ENCODE data around the gene SLC16A11. TPM values are rescaled to one million over a fixed set of nuclear protein-coding genes. Genes with fewer than 3 reads are reported as not detected.
A peak's percentile ranks its signal among the peaks of the same experiment; 100 is the strongest.
"Not testable (repeated sequence)": the region's sequence is repeated elsewhere in the genome, so short reads cannot be mapped to it uniquely, and the experiment has no call there.

The SLC16A11 gene
- polyA plus RNA-seq (2013, experiment 1 of 2): 1.0 TPM
- 0.76 TPM for polyA plus RNA-seq (2013, experiment 2 of 2)

DNA sequence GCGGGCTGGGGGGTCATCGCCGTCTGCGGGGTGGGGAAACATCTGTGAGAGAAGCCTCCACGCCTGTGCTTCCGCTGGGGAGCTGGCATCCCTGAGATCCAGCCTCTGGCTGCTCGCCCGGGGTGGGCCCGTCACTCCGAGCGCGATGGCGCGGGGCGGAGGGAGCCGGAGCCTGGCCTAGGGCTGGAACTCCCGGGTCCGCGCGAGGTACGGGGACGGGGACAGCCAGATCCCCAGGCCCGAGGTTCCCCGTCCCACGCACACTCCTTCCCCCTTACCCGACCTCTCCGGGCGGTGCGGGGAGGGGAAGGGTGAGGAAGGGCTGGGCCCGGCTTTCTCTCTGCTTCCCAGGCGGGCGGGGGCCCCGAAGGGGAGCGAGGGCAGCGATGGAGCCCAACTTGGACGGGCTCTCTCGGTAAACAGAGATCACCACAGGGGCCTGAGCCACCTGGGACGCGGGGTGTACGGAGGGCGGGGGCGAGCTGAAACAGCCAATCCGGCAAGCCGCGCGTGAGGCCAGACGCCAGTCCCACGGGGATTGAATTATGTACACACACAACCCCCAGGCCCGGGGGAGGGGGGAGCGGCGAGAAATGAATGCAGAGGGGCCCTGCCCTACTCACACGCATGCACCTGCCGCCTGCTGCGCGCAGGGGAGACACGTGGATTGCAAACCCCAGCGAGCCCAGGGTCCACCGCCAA, at the start of gene SLC16A11:
Gene SLC16A11 (minus strand): TSS at position 596 of the 702 bp plus-strand sequence. CDS start 579 bp downstream, at position 17.
- peaks cover 8% of the 10 kb centered on the region; the same call in 1 of the 2 replicates for H3K4me1 ChIP-seq (ENCODE audit: insufficient read depth, low read length)
- WGBS: 2% methylated on average over 51 of the region's 58 CpGs
- H3K27ac ChIP-seq (ENCODE audit: low read depth, low read length): no peak within 1 kb of the TSS
- H3K4me3 ChIP-seq (ENCODE audit: low read length): peak within 1 kb of the TSS; percentile 52
- peak within 1 kb of the TSS; percentile 12; the same call in 1 of the 2 replicates for H3K9ac ChIP-seq (ENCODE audit: low read depth, low read length)
- peaks cover 62% of the 10 kb centered on the region for H3K27me3 ChIP-seq (ENCODE audit: insufficient read depth, low read length)
- H3K36me3 ChIP-seq (ENCODE audit: insufficient read depth, low read length): no peaks in the 10 kb centered on the region
- no peaks in the 10 kb centered on the region for H3K9me3 ChIP-seq (ENCODE audit: insufficient read depth, low read depth, low read length)

DNA sequence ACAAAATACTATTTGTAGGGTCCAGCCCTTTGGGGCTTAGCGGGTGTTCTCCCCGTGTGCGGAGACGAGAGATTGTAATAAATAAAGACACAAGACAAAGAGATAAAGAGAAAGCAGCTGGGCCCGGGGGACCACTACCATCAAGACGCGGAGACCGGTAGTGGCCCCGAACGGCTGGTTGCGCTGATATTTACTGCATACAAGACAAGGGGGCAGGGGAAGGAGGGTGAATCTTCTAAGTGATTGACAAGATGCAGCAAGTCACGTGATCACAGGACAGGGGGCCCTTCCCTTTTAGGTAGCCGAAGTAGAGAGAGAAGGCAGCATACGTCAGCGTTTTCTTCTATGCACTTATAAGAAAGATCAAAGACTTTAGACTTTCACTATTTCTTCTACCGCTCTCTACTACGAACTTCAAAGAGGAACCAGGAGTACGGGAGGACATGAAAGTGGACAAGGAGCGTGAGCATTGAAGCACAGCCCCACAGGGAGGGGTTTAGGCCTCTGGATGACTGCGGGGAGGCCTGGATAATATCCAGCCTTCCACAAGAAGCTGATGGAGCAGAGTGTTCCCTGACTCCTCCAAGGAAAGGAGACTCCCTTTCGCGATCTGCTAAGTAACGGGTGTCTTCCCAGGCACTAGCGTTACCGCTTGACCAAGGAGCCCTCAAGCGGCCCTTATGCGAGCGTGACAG, 47.6 kb upstream of the SLC16A11 start:
- not testable (repeated sequence) for H3K4me3 ChIP-seq (ENCODE audit: low read length); H3K9ac ChIP-seq (ENCODE audit: low read depth, low read length); H3K9me3 ChIP-seq (ENCODE audit: insufficient read depth, low read depth, low read length); H3K27me3 ChIP-seq (ENCODE audit: insufficient read depth, low read length); H3K4me1 ChIP-seq (ENCODE audit: insufficient read depth, low read length); H3K27ac ChIP-seq (ENCODE audit: low read depth, low read length); H3K36me3 ChIP-seq (ENCODE audit: insufficient read depth, low read length)
- WGBS: 92% methylated on average over 20 of the region's 28 CpGs

DNA sequence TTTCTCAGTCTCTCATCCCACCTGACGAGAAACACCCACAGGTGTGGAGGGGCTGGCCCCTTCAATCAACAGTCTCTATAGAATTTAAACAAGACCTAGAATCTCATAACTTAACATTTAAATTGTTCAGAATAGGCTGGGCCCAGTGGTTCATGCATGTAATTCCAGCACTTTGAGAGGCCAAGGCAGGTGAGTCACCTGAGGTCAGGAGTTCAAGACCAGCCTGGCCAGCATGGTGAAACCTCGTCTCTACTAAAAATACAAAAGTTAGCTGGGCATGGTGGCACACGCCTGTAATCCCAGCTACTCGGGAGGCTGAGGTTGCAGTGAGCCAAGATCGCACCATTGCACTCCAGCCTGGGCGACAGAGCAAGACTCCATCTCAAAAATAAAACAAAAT, 45.7 kb upstream of the SLC16A11 start:
- H3K9ac ChIP-seq (ENCODE audit: low read depth, low read length); H3K9me3 ChIP-seq (ENCODE audit: insufficient read depth, low read depth, low read length); H3K27me3 ChIP-seq (ENCODE audit: insufficient read depth, low read length); H3K36me3 ChIP-seq (ENCODE audit: insufficient read depth, low read length); H3K4me1 ChIP-seq (ENCODE audit: insufficient read depth, low read length); H3K27ac ChIP-seq (ENCODE audit: low read depth, low read length); H3K4me3 ChIP-seq (ENCODE audit: low read length): not testable (repeated sequence)
- 95% methylated on average over 6 of the region's 6 CpGs for WGBS

DNA sequence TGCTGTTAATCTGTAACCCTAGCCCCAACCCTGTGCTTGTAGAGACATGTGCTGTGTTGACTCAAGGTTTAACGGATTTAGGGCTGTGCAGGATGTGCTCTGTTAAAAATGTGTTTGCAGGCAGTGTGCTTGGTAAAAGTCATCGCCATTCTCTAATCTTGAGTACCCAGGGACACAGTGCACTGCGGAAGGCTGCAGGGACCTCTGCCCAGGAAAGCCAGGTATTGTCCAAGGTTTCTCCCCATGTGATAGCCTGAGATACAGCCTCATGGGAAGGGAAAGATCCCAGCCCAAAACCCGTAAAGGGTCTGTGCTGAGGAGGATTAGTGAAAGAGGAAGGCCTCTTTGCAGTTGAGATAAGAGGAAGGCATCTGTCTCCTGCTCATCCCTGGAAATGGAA, 44.5 kb upstream of the SLC16A11 start:
- not testable (repeated sequence) for H3K36me3 ChIP-seq (ENCODE audit: insufficient read depth, low read length); H3K4me3 ChIP-seq (ENCODE audit: low read length); H3K9me3 ChIP-seq (ENCODE audit: insufficient read depth, low read depth, low read length); H3K27me3 ChIP-seq (ENCODE audit: insufficient read depth, low read length); H3K9ac ChIP-seq (ENCODE audit: low read depth, low read length); H3K27ac ChIP-seq (ENCODE audit: low read depth, low read length); H3K4me1 ChIP-seq (ENCODE audit: insufficient read depth, low read length)
- WGBS: 82% methylated on average over 4 of the region's 4 CpGs

- Histone ChIP-seq H3K27ac (ENCODE audit: low read depth, low read length) (no peak overlapping the region), H3K9ac (ENCODE audit: low read depth, low read length) (no peak overlapping the region), H3K36me3 (ENCODE audit: insufficient read depth, low read length) (no peaks in the 10 kb centered on the region), H3K9me3 (ENCODE audit: insufficient read depth, low read depth, low read length) (no peaks in the 10 kb centered on the region), H3K4me1 (ENCODE audit: insufficient read depth, low read length) (no peaks in the 10 kb centered on the region), H3K4me3 (ENCODE audit: low read length) (no peak overlapping the region), H3K27me3 (ENCODE audit: insufficient read depth, low read length) (no peaks in the 10 kb centered on the region)
- WGBS: 82% methylated on average over 7 of the region's 7 CpGs
Observed at GRCh38 chr17:7084088-7084487, 40.2 kb upstream of the SLC16A11 start.

DNA sequence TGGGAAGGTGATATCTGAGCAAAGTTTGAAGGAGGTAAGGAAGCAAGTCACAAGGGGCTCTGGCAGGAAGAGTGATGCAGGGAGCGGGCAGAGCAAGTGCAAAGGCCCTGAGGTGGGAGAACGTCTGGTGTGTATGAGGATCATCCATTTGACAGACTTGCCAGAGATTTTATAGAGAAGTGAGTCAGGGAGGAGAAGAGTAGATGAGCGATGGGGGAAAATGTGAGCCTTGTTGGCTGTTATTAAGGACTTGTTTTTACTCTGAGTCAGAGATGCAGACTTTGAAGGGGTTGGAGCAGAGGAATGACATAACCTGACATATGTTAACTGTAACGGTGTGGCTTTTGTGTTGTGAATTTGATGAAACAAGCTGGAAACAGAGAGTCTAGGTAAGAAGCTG, 39.7 kb upstream of the SLC16A11 start:
- Histone ChIP-seq H3K27me3 (ENCODE audit: insufficient read depth, low read length) (no peaks in the 10 kb centered on the region), H3K36me3 (ENCODE audit: insufficient read depth, low read length) (no peaks in the 10 kb centered on the region), H3K4me1 (ENCODE audit: insufficient read depth, low read length) (no peaks in the 10 kb centered on the region), H3K4me3 (ENCODE audit: low read length) (no peak overlapping the region), H3K9me3 (ENCODE audit: insufficient read depth, low read depth, low read length) (no peaks in the 10 kb centered on the region), H3K9ac (ENCODE audit: low read depth, low read length) (no peak overlapping the region), H3K27ac (ENCODE audit: low read depth, low read length) (no peak overlapping the region)
- WGBS: 85% methylated on average over 4 of the region's 4 CpGs

DNA sequence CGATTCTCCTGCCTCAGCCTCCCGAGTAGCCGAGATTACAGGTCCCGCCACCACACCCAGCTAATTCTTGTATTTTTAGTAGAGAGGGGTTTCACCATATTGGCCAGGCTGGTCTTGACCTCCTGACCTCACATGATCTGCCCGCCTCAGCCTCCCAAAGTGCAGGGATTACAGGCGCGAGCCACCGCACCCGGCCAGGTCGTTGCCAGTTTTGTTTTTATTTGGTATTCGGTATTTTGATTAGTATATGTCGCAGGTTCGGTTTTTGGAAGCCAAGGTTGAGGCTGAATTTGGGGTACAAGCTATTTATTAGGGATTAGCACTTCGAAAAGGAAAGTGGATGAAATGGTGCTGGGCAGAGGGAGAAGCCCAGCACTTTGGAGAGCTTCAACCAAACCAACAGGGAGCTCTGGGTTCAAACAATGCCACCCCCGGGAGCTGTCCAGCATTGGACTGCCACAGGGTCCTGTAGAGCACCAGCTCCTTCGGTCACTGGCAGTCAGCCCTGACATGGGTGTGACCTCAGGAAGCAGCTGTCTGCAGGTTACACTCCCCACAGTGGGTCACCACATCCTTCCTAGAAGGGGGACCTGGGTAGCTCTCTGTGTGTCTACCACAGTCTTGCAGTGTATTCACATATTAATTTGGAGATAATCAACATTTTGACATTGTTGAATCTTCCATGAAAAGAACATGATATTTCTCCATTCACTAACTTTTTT, 37.6 kb upstream of the SLC16A11 start:
- 93% methylated on average over 16 of the region's 16 CpGs for WGBS
- Histone ChIP-seq H3K36me3 (ENCODE audit: insufficient read depth, low read length) (no peaks in the 10 kb centered on the region), H3K9ac (ENCODE audit: low read depth, low read length) (no peak overlapping the region), H3K9me3 (ENCODE audit: insufficient read depth, low read depth, low read length) (no peaks in the 10 kb centered on the region), H3K4me1 (ENCODE audit: insufficient read depth, low read length) (no peaks in the 10 kb centered on the region), H3K4me3 (ENCODE audit: low read length) (no peak overlapping the region), H3K27me3 (ENCODE audit: insufficient read depth, low read length) (no peaks in the 10 kb centered on the region), H3K27ac (ENCODE audit: low read depth, low read length) (no peak overlapping the region)

DNA sequence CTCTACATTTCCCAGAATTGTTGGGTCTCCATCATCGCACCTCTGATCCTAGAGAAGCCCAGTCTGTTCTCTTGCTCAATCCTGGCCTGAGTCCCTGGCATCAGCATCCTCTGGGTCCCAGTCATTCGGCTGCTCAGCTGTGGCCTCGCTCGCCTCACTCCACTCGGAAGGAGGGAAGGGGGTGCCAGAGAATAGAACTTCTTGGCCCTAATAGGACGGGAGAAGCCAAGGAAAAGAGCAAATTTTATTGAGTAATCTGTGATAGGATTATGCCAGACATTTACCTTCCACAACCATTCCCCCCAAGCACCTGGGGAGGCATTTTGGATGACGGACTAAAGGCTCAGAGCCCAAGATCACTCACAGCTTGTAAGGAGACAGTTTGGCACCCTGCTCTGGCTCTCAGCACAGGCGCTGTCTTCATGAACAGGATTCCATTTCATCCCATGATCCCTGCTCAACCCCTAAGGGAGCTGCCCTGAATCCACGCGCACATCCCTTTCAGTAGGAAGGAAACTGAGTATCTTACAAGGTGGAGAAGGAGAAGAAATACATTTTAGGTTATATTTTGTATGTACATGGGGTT, 36.7 kb upstream of the SLC16A11 start:
- Histone ChIP-seq H3K27ac (ENCODE audit: low read depth, low read length) (no peak overlapping the region), H3K4me3 (ENCODE audit: low read length) (no peak overlapping the region), H3K27me3 (ENCODE audit: insufficient read depth, low read length) (no peaks in the 10 kb centered on the region), H3K9me3 (ENCODE audit: insufficient read depth, low read depth, low read length) (no peaks in the 10 kb centered on the region), H3K9ac (ENCODE audit: low read depth, low read length) (no peak overlapping the region), H3K4me1 (ENCODE audit: insufficient read depth, low read length) (no peaks in the 10 kb centered on the region), H3K36me3 (ENCODE audit: insufficient read depth, low read length) (no peaks in the 10 kb centered on the region)
- WGBS: 91% methylated on average over 10 of the region's 10 CpGs

GRCh38 chr17:7079581-7080455, 35.9 kb upstream of the SLC16A11 start, which contains the start of gene CLEC10A:
CLEC10A (minus strand) TSS chr17:7080251; CDS start chr17:7078812, 1,439 bp downstream.
- H3K27me3 ChIP-seq (ENCODE audit: insufficient read depth, low read length): no peaks in the 10 kb centered on the region
- H3K9me3 ChIP-seq (ENCODE audit: insufficient read depth, low read depth, low read length): no peaks in the 10 kb centered on the region
- no peak within 1 kb of the TSS for H3K9ac ChIP-seq (ENCODE audit: low read depth, low read length)
- H3K4me3 ChIP-seq (ENCODE audit: low read length): no peak within 1 kb of the TSS
- WGBS: 87% methylated on average over 15 of the region's 15 CpGs
- H3K4me1 ChIP-seq (ENCODE audit: insufficient read depth, low read length): no peaks in the 10 kb centered on the region
- H3K36me3 ChIP-seq (ENCODE audit: insufficient read depth, low read length): no peaks in the 10 kb centered on the region
- no peak within 1 kb of the TSS for H3K27ac ChIP-seq (ENCODE audit: low read depth, low read length)

DNA sequence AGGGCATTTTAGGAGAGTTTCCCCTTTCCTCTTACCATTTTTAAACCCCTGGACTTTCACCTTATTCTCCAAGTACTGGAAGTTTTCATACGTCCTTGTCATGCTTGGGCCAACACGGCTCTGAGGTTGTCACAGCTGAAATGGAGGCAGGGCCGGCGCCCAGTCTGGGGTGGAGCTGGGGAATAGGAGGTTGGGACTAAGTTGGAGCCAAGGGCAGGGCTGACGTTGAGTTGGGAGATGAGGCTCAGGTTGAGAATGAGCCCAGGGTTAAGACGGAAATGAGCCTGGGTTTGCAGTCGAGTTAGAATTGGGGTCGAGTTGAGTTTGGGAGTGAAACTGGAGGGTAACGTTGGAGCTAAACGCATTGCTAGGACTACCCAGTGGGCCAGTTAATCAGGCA, 34.8 kb upstream of the SLC16A11 start:
- Histone ChIP-seq H3K4me3 (ENCODE audit: low read length) (no peak overlapping the region), H3K9me3 (ENCODE audit: insufficient read depth, low read depth, low read length) (no peaks in the 10 kb centered on the region), H3K4me1 (ENCODE audit: insufficient read depth, low read length) (no peaks in the 10 kb centered on the region), H3K27ac (ENCODE audit: low read depth, low read length) (no peak overlapping the region), H3K36me3 (ENCODE audit: insufficient read depth, low read length) (no peaks in the 10 kb centered on the region), H3K9ac (ENCODE audit: low read depth, low read length) (no peak overlapping the region), H3K27me3 (ENCODE audit: insufficient read depth, low read length) (no peaks in the 10 kb centered on the region)
- WGBS: 92% methylated on average over 10 of the region's 10 CpGs

All from HUES64 (cell line).